ENCODE data around the gene KAT6B. TPM values are rescaled to one million over a fixed set of nuclear protein-coding genes. Genes with fewer than 3 reads are reported as not detected.
A peak's percentile ranks its signal among the peaks of the same experiment; 100 is the strongest.
"Not testable (repeated sequence)": the region's sequence is repeated elsewhere in the genome, so short reads cannot be mapped to it uniquely, and the experiment has no call there.

The KAT6B gene
- total RNA-seq, 2 experiments from 2014 or later, result 70.3 to 74.2 TPM

DNA sequence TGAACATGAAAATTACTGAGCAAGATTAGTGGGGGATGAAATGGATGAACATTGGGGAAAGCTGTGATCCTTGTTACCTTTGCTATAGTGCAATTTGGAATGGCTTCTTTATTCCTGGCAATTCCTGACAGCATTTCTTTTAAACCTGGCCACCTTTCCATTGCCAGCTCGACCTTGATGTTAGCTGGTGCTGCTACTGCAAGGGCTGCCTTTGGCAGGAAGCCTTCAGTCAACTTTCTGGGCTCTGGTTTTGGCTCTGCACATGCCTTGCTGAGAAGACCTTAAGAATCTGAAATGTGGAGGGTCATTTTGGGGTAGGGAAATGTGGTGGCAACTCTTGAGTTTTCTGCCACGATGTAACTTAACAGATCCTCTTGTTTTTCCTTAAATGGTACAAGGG lies 64.7 kb downstream of the KAT6B start:
- POLR2A ChIA-PET, result no interaction called here
- Mint-ChIP-seq H3K27me3 (no peaks in the 10 kb centered on the region), H3K4me1 (ENCODE audit: low read depth) (peaks cover 58% of the 10 kb centered on the region), H3K27ac (peak overlapping the region; percentile 28), H3K4me3 (no peak overlapping the region), H3K9me3 (no peaks in the 10 kb centered on the region), H3K36me3 (ENCODE audit: low read depth) (peaks cover 5% of the 10 kb centered on the region)
- Histone ChIP-seq H3K4me3 (ENCODE audit: low read length) (no peak overlapping the region), H3K27me3 (ENCODE audit: control insufficient read depth in 1 of 2, insufficient read depth in 2 of 2, low read length in 2 of 2) (no peaks in the 10 kb centered on the region), H3K27ac (ENCODE audit: low read depth in 1 of 2, low read length in 2 of 2) (no peak overlapping the region), H3K36me3 (ENCODE audit: insufficient read depth, low read length) (peaks cover 2% of the 10 kb centered on the region), H3K4me1 (ENCODE audit: insufficient read depth, low read length) (peaks cover 10% of the 10 kb centered on the region), H3K9me3 (ENCODE audit: control insufficient read depth in 1 of 2, insufficient read depth in 1 of 2, low read length in 2 of 2) (no peaks in the 10 kb centered on the region)
- CTCF ChIA-PET, result no interaction called here
- intact Hi-C loops (cut with DNase I, micrococcal nuclease), result no loop called here
- TF ChIP-seq CTCF (IDR thresholded peaks at IDR 0.05), result no peak
- DNase-seq (no peak), ATAC-seq (ENCODE audit: poor library complexity) (no peak)

GRCh38 chr10:74892839-74893238 lies 66.4 kb downstream of the KAT6B start:
- Mint-ChIP-seq H3K27ac (no peak overlapping the region), H3K4me3 (no peak overlapping the region), H3K9me3 (no peaks in the 10 kb centered on the region), H3K4me1 (ENCODE audit: low read depth) (peaks cover 65% of the 10 kb centered on the region), H3K36me3 (ENCODE audit: low read depth) (peaks cover 5% of the 10 kb centered on the region), H3K27me3 (no peaks in the 10 kb centered on the region)
- no peaks in the 10 kb centered on the region for H3K36me3 ChIP-seq (ENCODE audit: insufficient read depth, low read length)
- no peak overlapping the region for H3K4me3 ChIP-seq (ENCODE audit: low read length)
- no peak for TF ChIP-seq CTCF (IDR thresholded peaks at IDR 0.05)
- DNase-seq, result no peak
- ATAC-seq (ENCODE audit: poor library complexity), result no peak
- intact Hi-C loops (cut with DNase I, micrococcal nuclease), result no loop called here
- POLR2A ChIA-PET, result interaction anchor here (0.5 kb wide), 1 partner anchor 618 kb away, joined by 3 read pairs; no protein-coding TSS in a partner anchor
- no peak overlapping the region for H3K27ac ChIP-seq (ENCODE audit: low read depth in 1 of 2, low read length in 2 of 2)
- no peaks in the 10 kb centered on the region for H3K27me3 ChIP-seq (ENCODE audit: control insufficient read depth in 1 of 2, insufficient read depth in 2 of 2, low read length in 2 of 2)
- peaks cover 9% of the 10 kb centered on the region for H3K4me1 ChIP-seq (ENCODE audit: insufficient read depth, low read length)
- CTCF ChIA-PET, result no interaction called here
- no peaks in the 10 kb centered on the region for H3K9me3 ChIP-seq (ENCODE audit: control insufficient read depth in 1 of 2, insufficient read depth in 1 of 2, low read length in 2 of 2)

DNA sequence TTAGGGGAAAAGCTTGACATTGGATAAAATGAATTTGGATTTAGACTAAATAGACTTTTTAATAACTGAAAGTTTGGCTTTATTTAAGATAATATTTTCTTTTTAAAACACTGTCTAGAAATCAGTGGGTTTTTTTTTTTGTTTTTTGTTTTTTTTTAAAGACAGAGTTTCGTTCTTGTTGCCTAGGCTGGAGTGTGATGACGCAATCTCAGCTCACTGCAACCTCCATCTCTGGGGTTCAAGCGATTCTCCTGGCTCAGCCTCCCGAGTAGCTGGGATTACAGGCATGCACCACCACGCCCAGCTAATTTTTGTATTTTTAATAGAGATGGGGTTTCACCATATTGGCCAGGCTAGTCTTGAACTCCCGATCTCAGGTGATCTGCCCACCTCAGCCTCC lies 66.9 kb downstream of the KAT6B start:
- CTCF ChIA-PET; POLR2A ChIA-PET; intact Hi-C loops (cut with DNase I, micrococcal nuclease): not testable (repeated sequence)

More for the DNA sequence above, 66.9 kb downstream of the KAT6B start:
- not testable (repeated sequence) for H3K36me3 ChIP-seq (ENCODE audit: insufficient read depth, low read length); H3K27ac Mint-ChIP-seq; H3K27ac ChIP-seq (ENCODE audit: low read depth in 1 of 2, low read length in 2 of 2); H3K36me3 Mint-ChIP-seq (ENCODE audit: low read depth); H3K9me3 ChIP-seq (ENCODE audit: control insufficient read depth in 1 of 2, insufficient read depth in 1 of 2, low read length in 2 of 2); DNase-seq; H3K4me3 ChIP-seq (ENCODE audit: low read length); ATAC-seq (ENCODE audit: poor library complexity); H3K9me3 Mint-ChIP-seq; H3K4me3 Mint-ChIP-seq; H3K27me3 Mint-ChIP-seq; H3K27me3 ChIP-seq (ENCODE audit: control insufficient read depth in 1 of 2, insufficient read depth in 2 of 2, low read length in 2 of 2)
- H3K4me1 Mint-ChIP-seq (ENCODE audit: low read depth), result peaks cover 65% of the 10 kb centered on the region
- peaks cover 14% of the 10 kb centered on the region for H3K4me1 ChIP-seq (ENCODE audit: insufficient read depth, low read length)

Measured in CD4-positive, alpha-beta T cell (primary cell).